GM04503 (cell line): ENCODE data around the gene HLA-DOA.
A peak's percentile ranks its signal among the peaks of the same experiment; 100 is the strongest.

Source experiments
- DNase-seq: peaks from one replicate; pipeline ENCODE4 v3.0.0-alpha.2; 2012; ENCODE audit warnings: low read depth

HLA-DOA gene

GRCh38 chr6:32977953-32978324 is 31.5 kb downstream of the HLA-DOA start:
- DNase-seq, result no peak

GRCh38 chr6:32977272-32977952 is 32.0 kb downstream of the HLA-DOA start:
- no peak for DNase-seq

DNA sequence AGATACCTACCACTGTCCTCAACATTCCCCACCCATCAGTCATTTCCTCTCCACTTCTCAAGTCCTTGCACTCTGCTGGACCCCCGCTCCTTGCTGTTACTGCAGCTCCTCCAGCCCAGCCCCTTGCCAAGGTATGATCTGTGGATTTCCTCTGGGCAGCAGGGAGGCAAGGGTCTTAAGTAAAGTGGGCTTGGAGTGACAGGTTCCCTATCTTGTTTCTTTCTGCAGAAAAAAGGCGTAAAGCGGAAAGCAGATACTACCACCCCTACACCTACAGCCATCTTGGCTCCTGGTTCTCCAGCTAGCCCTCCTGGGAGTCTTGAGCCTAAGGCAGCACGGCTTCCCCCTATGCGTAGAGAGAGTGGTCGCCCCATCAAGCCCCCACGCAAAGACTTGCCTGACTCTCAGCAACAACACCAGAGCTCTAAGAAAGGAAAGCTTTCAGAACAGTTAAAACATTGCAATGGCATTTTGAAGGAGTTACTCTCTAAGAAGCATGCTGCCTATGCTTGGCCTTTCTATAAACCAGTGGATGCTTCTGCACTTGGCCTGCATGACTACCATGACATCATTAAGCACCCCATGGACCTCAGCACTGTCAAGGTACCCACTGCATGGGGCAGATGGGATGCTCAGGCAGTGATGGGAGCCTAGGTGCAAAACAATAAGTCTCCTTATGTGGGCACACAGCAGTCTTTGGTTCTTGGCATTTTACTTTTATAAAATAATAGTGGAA is 32.9 kb downstream of the HLA-DOA start:
- DNase-seq, result no peak

GRCh38 chr6:32975886-32976285 is 33.5 kb downstream of the HLA-DOA start:
- no peak for DNase-seq

- no peak for DNase-seq
Observed at GRCh38 chr6:32974541-32975308, 34.7 kb downstream of the HLA-DOA start.

- peak; percentile 25 for DNase-seq
Observed at GRCh38 chr6:32974016-32974333, 35.4 kb downstream of the HLA-DOA start.

- no peak for DNase-seq
Observed at GRCh38 chr6:32973144-32974015, 36.0 kb downstream of the HLA-DOA start.

DNA sequence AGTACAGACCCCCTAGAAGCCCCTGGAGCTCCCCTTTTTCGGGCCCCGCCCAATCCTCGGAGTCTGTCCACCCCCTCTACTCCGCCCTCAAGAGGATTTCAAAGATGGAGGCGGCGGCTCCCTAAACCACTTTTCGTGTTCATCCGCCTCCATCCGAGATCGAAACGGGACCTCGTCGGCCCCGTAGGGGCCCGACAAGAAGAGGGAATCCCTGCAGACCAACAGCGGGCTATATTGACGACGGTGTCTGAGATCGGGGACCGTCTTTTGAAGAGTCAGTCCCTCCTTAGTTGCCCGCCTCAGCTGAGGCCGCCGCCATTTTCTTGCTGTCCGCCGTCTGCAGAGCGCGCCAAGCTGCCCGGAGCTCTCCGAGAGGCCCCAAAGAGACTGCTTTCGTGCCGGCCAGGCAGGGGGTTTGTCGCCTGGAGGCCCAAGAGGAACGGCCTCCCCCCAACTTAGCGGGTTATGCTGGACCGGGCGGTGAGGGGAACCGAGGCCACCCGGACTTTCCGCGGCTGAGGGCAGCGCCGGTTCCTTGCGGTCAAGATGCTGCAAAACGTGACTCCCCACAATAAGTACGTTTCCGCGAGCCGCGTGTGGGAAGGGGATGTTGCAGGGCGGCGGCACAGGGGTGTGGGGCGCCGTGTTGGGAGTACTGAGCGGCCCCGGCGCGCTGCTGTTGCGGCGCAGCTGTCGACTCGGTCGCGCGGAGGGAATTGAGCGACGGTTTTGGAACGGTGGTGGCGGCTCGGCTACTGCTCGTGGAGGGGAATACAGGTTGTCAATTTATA is 36.8 kb downstream of the HLA-DOA start:
- DNase-seq, result no peak

- DNase-seq, result peak; percentile 99
Observed at GRCh38 chr6:32971581-32972352, 37.6 kb downstream of the HLA-DOA start.

DNA sequence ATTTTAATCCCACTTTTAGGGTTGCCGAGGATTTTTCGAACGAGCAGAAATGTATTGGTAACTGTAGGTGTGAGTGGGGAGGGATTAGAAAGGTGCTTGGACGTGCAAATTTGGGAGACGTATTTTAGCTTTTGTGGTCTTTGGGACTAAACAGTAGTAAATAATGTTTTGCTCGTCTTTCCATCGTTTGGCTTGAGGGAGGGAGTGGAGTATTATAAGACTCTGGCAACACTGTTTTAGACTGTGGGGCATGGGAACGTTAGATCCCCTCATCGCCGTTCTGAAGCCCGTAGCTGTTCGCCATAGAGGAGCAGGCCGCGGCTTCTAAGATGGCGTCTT is 38.2 kb downstream of the HLA-DOA start:
- DNase-seq, result no peak

DNA sequence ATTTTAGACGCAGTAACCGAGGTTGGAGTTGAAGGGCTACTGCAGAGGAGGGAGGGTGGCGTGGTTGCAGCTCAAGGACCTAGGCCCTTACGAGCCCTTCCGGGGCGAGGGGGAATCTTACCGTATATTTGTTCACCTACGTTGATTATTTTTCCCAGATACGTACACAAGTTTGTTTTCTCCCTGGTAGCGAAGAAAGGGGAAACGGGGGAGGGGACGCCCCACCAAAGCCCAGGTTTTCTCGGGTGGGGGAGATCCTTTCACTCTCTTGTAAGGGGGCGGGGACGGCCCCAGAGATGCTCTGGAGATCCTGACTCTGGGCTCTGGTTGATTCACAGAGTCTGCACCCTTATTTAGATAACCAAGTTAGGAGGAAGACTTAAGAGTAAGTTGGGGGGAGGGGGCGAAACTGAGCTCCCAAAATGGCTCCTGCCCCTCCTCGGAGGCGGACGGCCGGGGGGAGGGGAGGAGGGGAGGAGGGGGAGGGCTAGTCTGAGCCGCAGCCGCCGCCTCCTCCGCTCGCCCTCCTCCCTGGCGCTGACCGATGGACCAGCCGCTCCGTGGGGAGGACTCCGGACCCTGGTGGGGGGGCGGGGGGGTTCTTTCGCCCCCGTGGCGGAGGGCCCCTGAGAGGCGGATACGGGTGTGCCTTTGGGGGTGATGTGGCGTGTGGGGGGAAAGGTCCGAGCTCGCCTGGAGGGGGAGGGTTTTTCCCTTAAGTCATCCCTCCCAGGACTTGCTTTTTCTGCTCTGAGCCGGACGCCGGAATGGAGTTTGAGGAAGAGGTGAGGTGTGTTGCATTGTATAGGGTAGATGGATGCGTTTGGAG is 38.8 kb downstream of the HLA-DOA start:
- DNase-seq, result peak; percentile 56

GRCh38 chr6:32969685-32970412 is 39.5 kb downstream of the HLA-DOA start:
- DNase-seq, result peak; percentile 89

GRCh38 chr6:32968867-32969684 is 40.3 kb downstream of the HLA-DOA start:
- peak; percentile 28 for DNase-seq

- DNase-seq, result peak; percentile 71
Observed at GRCh38 chr6:32968093-32968866, 41.1 kb downstream of the HLA-DOA start, which contains the start of gene BRD2. Gene BRD2, plus strand, starts transcription at chr6:32968594. Its CDS starts 4,305 bp downstream, at chr6:32972899.

DNA sequence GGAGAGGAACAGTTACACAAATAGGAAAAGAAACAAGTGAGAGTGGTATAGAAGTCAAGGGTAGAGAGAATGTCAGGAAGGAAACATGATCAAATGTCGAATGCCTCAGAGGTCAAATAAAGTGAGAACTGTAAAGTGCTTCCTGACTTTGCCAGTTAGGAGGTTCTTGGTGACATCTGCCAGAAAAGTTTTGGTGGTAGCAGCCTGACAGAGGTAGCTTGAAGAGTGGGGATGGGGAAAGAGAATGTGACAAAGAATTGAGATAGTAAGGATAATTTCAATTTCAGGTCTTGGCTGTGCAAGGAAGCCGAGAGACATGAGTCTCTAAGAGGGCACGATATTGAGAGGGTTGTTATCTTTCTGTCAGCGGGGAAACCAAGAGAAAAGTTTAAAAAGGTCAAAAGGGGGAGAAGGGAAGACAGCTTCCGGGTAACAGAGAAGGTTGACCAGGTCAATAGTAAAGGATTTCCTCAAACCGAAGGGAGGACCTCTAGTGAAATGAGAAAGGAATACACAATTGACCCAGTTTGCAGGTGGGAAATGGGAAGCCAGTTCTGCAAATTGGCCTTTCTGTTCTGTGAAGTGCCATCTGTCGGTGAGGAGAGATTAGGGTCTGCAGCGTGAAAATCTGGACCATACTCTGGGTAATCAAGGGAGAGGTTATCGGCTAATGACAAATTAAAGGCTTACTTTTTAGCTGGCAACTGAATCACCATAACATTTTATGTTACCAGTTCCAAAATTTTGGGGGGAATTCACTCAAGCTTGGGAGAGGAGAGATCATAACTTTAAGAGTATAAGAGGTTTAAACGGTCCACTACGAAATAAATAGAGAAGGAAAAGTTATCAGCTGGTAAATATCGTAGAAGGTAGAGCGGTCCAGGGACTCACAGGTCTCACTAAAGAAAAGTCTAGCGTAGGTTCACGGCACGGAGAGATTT is 42.0 kb downstream of the HLA-DOA start:
- no peak for DNase-seq

DNA sequence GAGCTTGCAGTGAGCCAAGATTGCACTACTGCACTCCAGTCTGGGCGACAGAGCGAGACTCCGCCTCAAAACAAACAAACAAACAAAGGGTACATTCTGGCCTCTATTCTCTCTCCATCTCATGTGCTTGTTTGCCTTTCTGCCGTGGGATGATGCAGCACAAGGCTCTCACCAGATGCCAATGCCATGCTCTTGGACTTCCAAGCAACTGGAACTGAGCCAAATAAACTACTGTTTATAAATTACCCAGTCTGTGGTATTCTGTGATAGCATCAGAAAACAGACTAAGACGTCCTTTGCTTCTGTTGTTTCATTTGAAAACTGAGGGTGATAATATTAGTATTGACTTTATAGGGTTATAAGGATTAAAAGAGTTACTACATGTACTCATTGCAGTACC is 44.6 kb downstream of the HLA-DOA start:
- DNase-seq, result no peak
